ENCODE data around the gene EEF1AKMT2. TPM values are rescaled to one million over a fixed set of nuclear protein-coding genes. Genes with fewer than 3 reads are reported as not detected.

EEF1AKMT2 gene
- total RNA-seq, 1 donor from 2014 or later: 21.4 TPM

DNA sequence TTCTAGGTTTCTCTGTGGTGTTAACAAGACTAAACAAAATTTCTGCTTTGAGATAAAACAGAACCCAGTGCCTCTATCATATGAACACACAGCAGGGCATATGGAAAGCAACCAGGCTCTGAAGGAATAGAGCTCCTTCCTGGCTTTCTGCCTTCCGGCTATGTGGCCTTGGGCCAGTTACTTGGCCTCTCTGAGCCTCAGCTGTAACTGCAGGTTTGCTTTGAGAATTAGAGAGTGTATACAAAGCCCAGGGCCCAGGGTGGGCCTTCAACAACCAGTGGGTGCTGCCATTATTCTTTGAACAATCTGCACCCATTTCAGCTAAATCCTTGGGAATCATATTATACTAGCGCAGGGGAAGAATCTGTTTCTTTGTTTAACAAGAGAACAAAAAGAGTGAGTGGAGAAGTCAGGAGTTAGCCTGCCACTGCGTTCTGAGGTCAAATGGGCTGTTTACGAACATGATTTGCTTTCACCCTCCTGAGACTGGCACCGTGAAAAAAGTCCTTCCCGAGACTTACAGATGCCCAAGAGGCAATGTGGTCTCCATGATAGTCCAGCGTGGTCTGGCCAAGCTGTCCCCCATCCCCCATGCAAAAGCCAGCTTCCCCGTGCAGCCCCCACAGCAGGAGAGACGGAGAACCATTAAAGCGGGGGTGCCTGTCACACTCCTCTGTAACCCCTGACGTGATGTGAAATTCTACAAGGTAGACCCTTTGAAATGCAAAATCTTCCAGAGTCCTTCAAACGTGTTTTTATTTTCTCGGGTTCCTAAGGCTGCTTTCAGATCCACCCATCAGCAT is 52.4 kb downstream of the EEF1AKMT2 start:
- intact Hi-C loops (cut with micrococcal nuclease): no loop called here

DNA sequence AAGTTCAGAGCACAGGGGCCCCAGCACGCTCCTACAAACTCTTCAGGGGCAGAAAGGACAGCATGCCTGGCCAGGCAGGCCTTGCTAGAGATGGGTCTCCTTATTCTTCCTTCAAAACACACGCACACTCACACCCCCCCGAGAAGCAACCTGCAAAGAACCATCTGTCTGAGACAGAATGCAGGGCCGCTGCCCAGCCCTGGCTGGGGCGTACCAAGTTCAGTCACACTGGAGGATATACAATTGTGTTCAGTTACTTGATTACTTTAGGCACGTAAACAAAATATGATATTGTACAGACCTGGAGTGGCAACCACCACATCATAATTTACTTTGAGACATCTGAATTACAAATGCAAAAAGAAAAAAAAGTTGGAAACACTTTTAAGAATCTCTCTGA is 53.2 kb downstream of the EEF1AKMT2 start:
- intact Hi-C loops (cut with micrococcal nuclease): no loop called here

GRCh38 chr10:124737708-124738107 is 54.0 kb downstream of the EEF1AKMT2 start:
- intact Hi-C loops (cut with micrococcal nuclease): no loop called here

- intact Hi-C loops (cut with micrococcal nuclease): no loop called here
These were observed 54.5 kb downstream of the EEF1AKMT2 start for GRCh38 chr10:124737221-124737620.

DNA sequence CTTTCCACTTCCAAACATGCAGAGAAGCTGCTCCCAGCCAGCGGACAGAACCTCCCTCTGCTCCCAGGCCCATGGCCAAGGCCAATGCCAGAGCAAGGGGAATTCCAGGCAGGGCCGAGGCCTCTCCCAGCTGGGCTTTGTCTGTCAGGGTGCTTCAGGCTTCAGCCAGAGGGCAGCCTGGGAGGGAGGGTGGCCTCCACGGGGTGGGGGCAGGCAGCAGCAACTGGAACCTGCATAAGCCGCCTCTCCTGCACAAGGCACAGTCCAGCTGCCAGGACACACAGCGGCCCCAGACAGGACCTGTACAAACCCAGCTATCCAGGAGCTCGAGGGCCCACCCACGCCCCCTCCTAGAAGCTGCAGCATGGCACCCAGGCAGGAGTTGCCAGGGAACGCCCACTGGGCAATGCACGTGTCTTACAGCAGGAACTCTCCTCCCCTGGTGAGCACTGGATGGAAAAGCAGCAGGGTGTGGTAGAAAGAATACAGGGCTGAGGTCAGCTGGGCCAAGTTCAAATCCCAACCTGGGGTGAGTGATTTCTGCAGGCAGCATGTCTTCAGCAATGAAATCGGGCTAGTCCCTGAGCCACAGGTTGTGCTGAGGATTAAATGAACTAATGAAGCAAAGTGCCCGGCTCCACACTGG is 55.1 kb downstream of the EEF1AKMT2 start:
- intact Hi-C loops (cut with micrococcal nuclease): no loop called here

DNA sequence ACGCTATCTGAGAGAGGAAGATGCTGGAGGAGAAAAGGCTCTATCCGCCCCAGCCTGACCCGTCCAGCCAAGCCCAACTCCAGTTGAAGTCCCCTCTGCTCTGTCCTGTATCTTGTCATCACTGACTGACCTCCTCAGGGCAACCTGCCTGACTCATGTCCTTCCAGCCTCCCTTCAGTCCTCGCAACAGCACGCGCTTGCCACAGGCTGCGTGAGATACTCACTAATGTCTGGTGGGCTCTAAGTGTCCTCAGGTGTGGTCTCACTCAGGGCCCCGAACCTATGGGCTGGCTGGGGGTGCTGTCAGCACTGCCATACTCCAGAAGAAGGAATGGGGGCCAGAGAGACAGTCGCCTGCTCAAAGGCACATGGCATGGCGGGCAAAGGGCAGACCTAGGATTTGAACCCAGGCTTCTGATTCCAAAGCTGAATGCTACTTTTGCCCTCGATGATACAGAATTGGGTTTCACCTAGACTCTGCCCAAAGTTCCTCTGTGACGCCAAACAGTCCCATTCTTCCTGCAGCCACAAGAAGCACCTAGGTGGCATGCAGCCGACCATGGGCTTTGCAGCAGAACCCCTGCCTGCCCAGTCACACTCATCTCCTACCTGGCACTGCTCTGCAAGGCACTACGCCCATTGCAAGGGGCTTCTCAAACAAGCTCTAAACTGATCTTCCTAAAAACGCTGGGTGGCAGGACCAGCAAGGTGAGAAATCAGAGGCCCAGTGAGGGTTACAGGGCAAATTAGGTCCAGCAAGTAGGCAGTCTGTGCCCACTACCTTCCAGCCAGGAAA is 56.0 kb downstream of the EEF1AKMT2 start:
- intact Hi-C loops (cut with micrococcal nuclease): no loop called here

DNA sequence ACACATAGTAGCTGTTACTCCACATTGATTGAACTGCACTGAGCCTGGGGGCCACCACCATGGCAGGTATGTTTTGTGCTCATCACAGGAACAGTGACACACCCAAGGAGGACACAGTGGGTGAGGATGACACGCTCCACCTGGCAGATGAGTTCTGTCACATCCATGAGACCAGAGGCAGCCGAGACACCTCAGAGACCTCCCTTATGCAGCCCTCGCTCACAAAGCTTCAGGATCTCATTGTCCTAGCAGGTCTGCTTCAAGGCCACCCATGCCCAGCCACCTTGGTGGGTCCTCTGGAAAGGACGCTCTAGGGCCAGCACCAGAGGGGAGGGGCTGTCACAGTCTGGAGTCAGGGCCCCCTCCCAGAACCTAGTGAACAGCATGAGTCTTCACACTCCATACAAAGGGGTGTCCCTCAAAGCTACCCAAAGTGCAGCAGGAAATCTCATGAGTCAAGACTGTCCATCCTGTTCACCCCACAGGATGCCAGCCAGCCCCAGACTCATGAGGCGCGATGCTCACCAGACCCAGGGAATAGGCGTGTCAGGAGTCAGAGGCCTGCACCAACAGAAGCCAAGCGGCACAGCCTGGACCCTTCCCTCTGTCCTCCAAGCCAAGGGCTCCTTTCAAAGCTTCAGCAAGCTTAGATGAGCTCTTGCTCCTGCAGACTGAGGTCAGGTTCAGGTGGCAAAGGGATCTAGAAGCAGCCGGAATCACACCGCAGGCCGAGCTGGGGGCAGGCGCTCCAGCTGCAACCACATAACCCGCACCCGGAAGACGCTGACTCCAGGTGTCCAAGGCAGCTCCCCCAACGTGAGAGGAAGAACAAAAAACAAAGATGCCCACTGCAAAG is 57.1 kb downstream of the EEF1AKMT2 start:
- intact Hi-C loops (cut with micrococcal nuclease): no loop called here

- intact Hi-C loops (cut with micrococcal nuclease): loop anchor here (2.0 kb wide), 1 partner anchor 15 kb away; no protein-coding TSS in a partner anchor
These were observed 58.0 kb downstream of the EEF1AKMT2 start for GRCh38 chr10:124733571-124734245.

GRCh38 chr10:124732931-124733570 is 58.6 kb downstream of the EEF1AKMT2 start:
- intact Hi-C loops (cut with micrococcal nuclease): loop anchor here (2.0 kb wide), 1 partner anchor 14 kb away; no protein-coding TSS in a partner anchor

DNA sequence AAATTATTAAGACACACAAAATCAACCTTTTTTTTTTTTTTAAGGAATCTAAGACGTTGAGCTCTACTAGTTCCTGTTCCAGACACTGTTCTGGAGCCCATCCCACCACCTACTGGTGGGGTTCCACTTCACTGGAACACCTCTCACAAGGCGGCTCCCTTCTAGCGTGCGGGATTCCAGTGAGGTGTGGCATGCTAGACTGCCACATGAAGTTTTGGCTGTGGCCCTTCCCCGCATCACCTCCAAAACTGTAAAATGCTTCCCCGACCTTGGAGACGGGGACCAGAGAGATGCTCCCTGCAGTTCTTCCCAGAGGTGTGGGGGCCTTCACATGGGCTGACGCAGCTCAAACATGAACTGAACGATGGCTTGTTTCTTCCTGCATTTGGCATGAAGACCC is 60.1 kb downstream of the EEF1AKMT2 start:
- intact Hi-C loops (cut with micrococcal nuclease): no loop called here

GRCh38 chr10:124730790-124731189 is 60.9 kb downstream of the EEF1AKMT2 start:
- intact Hi-C loops (cut with micrococcal nuclease): no loop called here

- intact Hi-C loops (cut with micrococcal nuclease): no loop called here
These were observed 62.6 kb downstream of the EEF1AKMT2 start for GRCh38 chr10:124728830-124729661.

- intact Hi-C loops (cut with micrococcal nuclease): no loop called here
These were observed 63.4 kb downstream of the EEF1AKMT2 start for GRCh38 chr10:124728071-124728829.

- intact Hi-C loops (cut with micrococcal nuclease): no loop called here
These were observed 64.2 kb downstream of the EEF1AKMT2 start for GRCh38 chr10:124727361-124727960.

DNA sequence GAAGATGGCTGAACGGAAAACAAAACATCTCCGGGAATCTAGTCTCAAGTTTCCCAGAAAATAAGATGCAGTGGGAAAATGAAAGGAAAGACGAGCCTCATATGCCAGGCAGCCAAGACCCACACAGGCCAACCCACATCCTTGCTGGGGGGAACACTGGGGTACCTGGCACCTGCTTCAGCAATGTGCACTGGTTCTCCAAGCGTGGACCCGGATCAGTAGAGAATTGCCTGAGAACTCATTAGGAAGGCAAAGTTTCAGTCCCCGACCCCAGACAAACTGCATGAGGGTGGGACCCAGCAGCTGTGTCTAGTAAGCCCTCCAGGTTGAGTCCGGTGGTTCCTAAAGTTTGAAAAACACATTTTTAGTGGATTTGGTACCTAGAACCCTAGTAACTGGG is 65.9 kb downstream of the EEF1AKMT2 start:
- intact Hi-C loops (cut with micrococcal nuclease): no loop called here

DNA sequence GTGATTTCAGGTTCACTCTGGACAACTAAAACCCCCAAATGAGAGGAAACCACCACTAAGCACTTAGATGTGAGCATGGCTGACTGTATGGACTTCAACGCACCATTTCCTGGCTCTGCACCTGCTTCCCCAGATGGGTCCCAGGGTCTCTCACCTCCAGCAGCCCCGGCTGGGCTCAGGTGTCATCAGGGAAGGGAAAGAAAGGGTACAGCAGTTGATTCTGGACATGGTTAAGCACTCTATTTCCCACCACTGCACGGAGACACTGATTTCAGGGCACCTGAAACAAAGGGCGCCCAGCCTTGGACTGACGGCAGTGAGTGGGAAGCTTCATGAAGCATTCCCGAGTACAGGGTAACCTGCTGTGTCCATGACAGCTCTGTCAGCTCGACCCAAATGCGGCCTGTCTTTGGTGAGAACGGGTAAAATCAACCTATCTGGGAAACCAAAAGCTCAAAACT is 66.5 kb downstream of the EEF1AKMT2 start:
- intact Hi-C loops (cut with micrococcal nuclease): no loop called here

GRCh38 chr10:124724279-124725027 is 67.2 kb downstream of the EEF1AKMT2 start:
- intact Hi-C loops (cut with micrococcal nuclease): no loop called here

All from T-helper 2 cell treated with Interferon-gamma antibody and Interleukin-4, amounts not matched to agents 100 ng/mL and 5 ng/mL, for 36 hours (primary cell).